AG10803 (cell line): ENCODE measurements around the gene UBE2G2.

Source experiments
- DNase-seq: peaks from one replicate; pipeline ENCODE4 v3.0.0; 2010; ENCODE audit warnings: low read depth
- H3K4me3 ChIP-seq: 2 replicates; pipeline ENCODE4 v1.5.1; 2011; ENCODE audit warnings: mild to moderate bottlenecking, low read length, control low read depth
- CTCF ChIP-seq: conservative IDR thresholded peaks from 2 replicates; pipeline ENCODE4 v1.5.1; 2011; ENCODE audit warnings: mild to moderate bottlenecking, low read length, control low read depth, inconsistent platforms

UBE2G2 gene

GRCh38 chr21:44726826-44727225 is 74.8 kb downstream of the UBE2G2 start:
- no peak for DNase-seq
- TF ChIP-seq CTCF: no peak
- no peak overlapping the region for H3K4me3 ChIP-seq

- TF ChIP-seq CTCF: no peak
- H3K4me3 ChIP-seq: no peak overlapping the region
- no peak for DNase-seq
Measured at GRCh38 chr21:44724926-44725325, 76.7 kb downstream of the UBE2G2 start.

- no peak for DNase-seq
- no peak overlapping the region for H3K4me3 ChIP-seq
- TF ChIP-seq CTCF: no peak
Measured at GRCh38 chr21:44724196-44724595, 77.4 kb downstream of the UBE2G2 start.

GRCh38 chr21:44723177-44724131 is 78.2 kb downstream of the UBE2G2 start:
- no peak for DNase-seq
- H3K4me3 ChIP-seq: no peak overlapping the region
- TF ChIP-seq CTCF: no peak

- DNase-seq: no peak
- H3K4me3 ChIP-seq: no peak overlapping the region
- no peak for TF ChIP-seq CTCF
Measured at GRCh38 chr21:44722731-44723130, 78.9 kb downstream of the UBE2G2 start.

- no peak for TF ChIP-seq CTCF
Measured at GRCh38 chr21:44720170-44720569, 81.5 kb downstream of the UBE2G2 start.

More at GRCh38 chr21:44720170-44720569, 81.5 kb downstream of the UBE2G2 start:
- H3K4me3 ChIP-seq: no peak overlapping the region
- no peak for DNase-seq
